ENCODE measurements around the gene LEMD1.
A peak's percentile ranks its signal among the peaks of the same experiment; 100 is the strongest.

LEMD1 gene

GRCh38 chr1:205338011-205338410 lies 83.8 kb downstream of the LEMD1 start:
- WGBS (ENCODE audit: extremely low coverage, insufficient coverage, insufficient read length): no CpG with 5 or more reads among the region's 7 CpGs
- no peak overlapping the region for H3K23ac ChIP-seq (ENCODE audit: low read length)
- H2BK5ac ChIP-seq (ENCODE audit: low read depth, low read length, poor library complexity): no peak overlapping the region
- H3K18ac ChIP-seq (ENCODE audit: low read length): no peak overlapping the region
- H3K4me2 ChIP-seq (ENCODE audit: low read length): no peak overlapping the region
- H2AFZ ChIP-seq (ENCODE audit: insufficient read depth, low read length, poor library complexity): no peak overlapping the region
- peaks cover 0 to under 1% of the 10 kb centered on the region in 2 experiments for H3K4me1 ChIP-seq (ENCODE audit: control insufficient read depth in 1 of 2, insufficient read depth in 2 of 2, low read length in 2 of 2)
- H4K91ac ChIP-seq (ENCODE audit: low read depth, low read length): no peak overlapping the region
- no peaks in the 10 kb centered on the region for H3K79me1 ChIP-seq (ENCODE audit: low read length)
- H3K14ac ChIP-seq (ENCODE audit: low read length): no peak overlapping the region
- no peak for DNase-seq
- H4K8ac ChIP-seq (ENCODE audit: low read depth, low read length): no peak overlapping the region
- no peak overlapping the region for H2BK120ac ChIP-seq (ENCODE audit: insufficient read depth, low read length, poor library complexity)
- no peaks in the 10 kb centered on the region for H3K79me2 ChIP-seq (ENCODE audit: control insufficient read depth, insufficient read depth, low read length, poor library complexity)
- H3K27me3 ChIP-seq (ENCODE audit: insufficient read depth, low read length): peaks cover under 1% of the 10 kb centered on the region
- peaks cover 0 to 2% of the 10 kb centered on the region in 2 experiments for H3K36me3 ChIP-seq (ENCODE audit: control insufficient read depth in 1 of 2, insufficient read depth in 2 of 2, low read length in 2 of 2)
- no peak overlapping the region for H3K4me3 ChIP-seq (ENCODE audit: low read depth, low read length)
- no peak overlapping the region for H3K27ac ChIP-seq (ENCODE audit: low read depth, low read length)
- no peak overlapping the region for H2BK12ac ChIP-seq (ENCODE audit: low read length)
- H4K12ac ChIP-seq (ENCODE audit: low read depth, low read length): no peak overlapping the region
- H3K9me3 ChIP-seq (ENCODE audit: insufficient read depth, low read depth, low read length): peaks cover 8% of the 10 kb centered on the region
- H3K9ac ChIP-seq (ENCODE audit: low read length): no peak overlapping the region
- H2AK5ac ChIP-seq (ENCODE audit: low read length): no peak overlapping the region
- no peak overlapping the region for H3K4ac ChIP-seq (ENCODE audit: low read depth, low read length)

- Histone ChIP-seq H3K9ac (ENCODE audit: low read length) (no peak overlapping the region), H3K27ac (ENCODE audit: low read depth, low read length) (no peak overlapping the region), H2BK5ac (ENCODE audit: low read depth, low read length, poor library complexity) (no peak overlapping the region), H3K79me2 (ENCODE audit: control insufficient read depth, insufficient read depth, low read length, poor library complexity) (no peaks in the 10 kb centered on the region), H4K91ac (ENCODE audit: low read depth, low read length) (no peak overlapping the region), H2AK5ac (ENCODE audit: low read length) (no peak overlapping the region), H3K36me3 (ENCODE audit: control insufficient read depth in 1 of 2, insufficient read depth in 2 of 2, low read length in 2 of 2) (peaks cover 0 to 2% of the 10 kb centered on the region in 2 experiments), H3K79me1 (ENCODE audit: low read length) (no peaks in the 10 kb centered on the region), H2BK120ac (ENCODE audit: insufficient read depth, low read length, poor library complexity) (no peak overlapping the region), H3K14ac (ENCODE audit: low read length) (no peak overlapping the region), H3K4me1 (ENCODE audit: control insufficient read depth in 1 of 2, insufficient read depth in 2 of 2, low read length in 2 of 2) (no peaks in the 10 kb centered on the region), H3K4ac (ENCODE audit: low read depth, low read length) (no peak overlapping the region), H3K18ac (ENCODE audit: low read length) (no peak overlapping the region), H4K12ac (ENCODE audit: low read depth, low read length) (no peak overlapping the region), H3K23ac (ENCODE audit: low read length) (no peak overlapping the region), H2BK12ac (ENCODE audit: low read length) (no peak overlapping the region), H3K4me3 (ENCODE audit: low read depth, low read length) (peak overlapping the region; percentile 26), H3K9me3 (ENCODE audit: insufficient read depth, low read depth, low read length) (peaks cover 7% of the 10 kb centered on the region), H3K4me2 (ENCODE audit: low read length) (no peak overlapping the region), H4K8ac (ENCODE audit: low read depth, low read length) (no peak overlapping the region), H3K27me3 (ENCODE audit: insufficient read depth, low read length) (no peaks in the 10 kb centered on the region), H2AFZ (ENCODE audit: insufficient read depth, low read length, poor library complexity) (no peak overlapping the region)
- DNase-seq: no peak
- WGBS (ENCODE audit: extremely low coverage, insufficient coverage, insufficient read length): no CpG with 5 or more reads among the region's 7 CpGs
Measured at GRCh38 chr1:205337481-205337880, 84.4 kb downstream of the LEMD1 start.

GRCh38 chr1:205335692-205336091 lies 86.2 kb downstream of the LEMD1 start:
- Histone ChIP-seq H3K36me3 (ENCODE audit: control insufficient read depth in 1 of 2, insufficient read depth in 2 of 2, low read length in 2 of 2) (peaks cover 0 to 2% of the 10 kb centered on the region in 2 experiments), H3K4me3 (ENCODE audit: low read depth, low read length) (no peak overlapping the region), H3K4me1 (ENCODE audit: control insufficient read depth in 1 of 2, insufficient read depth in 2 of 2, low read length in 2 of 2) (no peaks in the 10 kb centered on the region), H3K27ac (ENCODE audit: low read depth, low read length) (no peak overlapping the region), H2AK5ac (ENCODE audit: low read length) (no peak overlapping the region), H3K9ac (ENCODE audit: low read length) (no peak overlapping the region), H2BK5ac (ENCODE audit: low read depth, low read length, poor library complexity) (no peak overlapping the region), H4K12ac (ENCODE audit: low read depth, low read length) (no peak overlapping the region), H3K18ac (ENCODE audit: low read length) (no peak overlapping the region), H3K4ac (ENCODE audit: low read depth, low read length) (no peak overlapping the region), H4K8ac (ENCODE audit: low read depth, low read length) (no peak overlapping the region), H3K79me2 (ENCODE audit: control insufficient read depth, insufficient read depth, low read length, poor library complexity) (no peaks in the 10 kb centered on the region), H3K27me3 (ENCODE audit: insufficient read depth, low read length) (no peaks in the 10 kb centered on the region), H2BK120ac (ENCODE audit: insufficient read depth, low read length, poor library complexity) (no peak overlapping the region), H3K14ac (ENCODE audit: low read length) (no peak overlapping the region), H3K9me3 (ENCODE audit: insufficient read depth, low read depth, low read length) (peaks cover 7% of the 10 kb centered on the region), H4K91ac (ENCODE audit: low read depth, low read length) (no peak overlapping the region), H3K23ac (ENCODE audit: low read length) (no peak overlapping the region), H3K4me2 (ENCODE audit: low read length) (no peak overlapping the region), H3K79me1 (ENCODE audit: low read length) (no peaks in the 10 kb centered on the region), H2AFZ (ENCODE audit: insufficient read depth, low read length, poor library complexity) (no peak overlapping the region), H2BK12ac (ENCODE audit: low read length) (no peak overlapping the region)
- peak; percentile 58 to 71 for DNase-seq
- no CpG with 5 or more reads among the region's 4 CpGs for whole genome bisulfite sequencing (ENCODE audit: extremely low coverage, insufficient coverage, insufficient read length)

GRCh38 chr1:205332015-205332791 lies 89.7 kb downstream of the LEMD1 start:
- H4K12ac ChIP-seq (ENCODE audit: low read depth, low read length): no peak overlapping the region
- no peak overlapping the region for H2AFZ ChIP-seq (ENCODE audit: insufficient read depth, low read length, poor library complexity)
- peaks cover 0 to 2% of the 10 kb centered on the region in 2 experiments for H3K36me3 ChIP-seq (ENCODE audit: control insufficient read depth in 1 of 2, insufficient read depth in 2 of 2, low read length in 2 of 2)
- H4K8ac ChIP-seq (ENCODE audit: low read depth, low read length): no peak overlapping the region
- no peak overlapping the region for H3K14ac ChIP-seq (ENCODE audit: low read length)
- H3K23ac ChIP-seq (ENCODE audit: low read length): no peak overlapping the region
- no peaks in the 10 kb centered on the region for H3K9me3 ChIP-seq (ENCODE audit: insufficient read depth, low read depth, low read length)
- no peak overlapping the region for H3K18ac ChIP-seq (ENCODE audit: low read length)
- no peaks in the 10 kb centered on the region for H3K79me2 ChIP-seq (ENCODE audit: control insufficient read depth, insufficient read depth, low read length, poor library complexity)
- no peak overlapping the region for H3K4me3 ChIP-seq (ENCODE audit: low read depth, low read length)
- H2BK120ac ChIP-seq (ENCODE audit: insufficient read depth, low read length, poor library complexity): no peak overlapping the region
- no peak overlapping the region for H3K4me2 ChIP-seq (ENCODE audit: low read length)
- H2BK5ac ChIP-seq (ENCODE audit: low read depth, low read length, poor library complexity): no peak overlapping the region
- H3K4ac ChIP-seq (ENCODE audit: low read depth, low read length): no peak overlapping the region
- H2BK12ac ChIP-seq (ENCODE audit: low read length): no peak overlapping the region
- H3K9ac ChIP-seq (ENCODE audit: low read length): no peak overlapping the region
- no CpG with 5 or more reads among the region's 11 CpGs for WGBS (ENCODE audit: extremely low coverage, insufficient coverage, insufficient read length)
- no peak for DNase-seq
- no peak overlapping the region for H2AK5ac ChIP-seq (ENCODE audit: low read length)
- H3K27ac ChIP-seq (ENCODE audit: low read depth, low read length): no peak overlapping the region
- H3K79me1 ChIP-seq (ENCODE audit: low read length): no peaks in the 10 kb centered on the region
- peaks cover 0 to 5% of the 10 kb centered on the region in 2 experiments for H3K4me1 ChIP-seq (ENCODE audit: control insufficient read depth in 1 of 2, insufficient read depth in 2 of 2, low read length in 2 of 2)
- no peak overlapping the region for H4K91ac ChIP-seq (ENCODE audit: low read depth, low read length)
- H3K27me3 ChIP-seq (ENCODE audit: insufficient read depth, low read length): no peaks in the 10 kb centered on the region

Measured in trophoblast cell (in vitro differentiated cells and primary cell).